Activated gamma-delta T cell treated with Interleukin-2 at 50 U/mL for 16 hours (primary cell): ENCODE results near the gene CDC40.

ENCODE experiments used
- DNase-seq: peaks from one replicate; pipeline ENCODE4 v3.0.0-alpha.2; 2020

CDC40 gene

GRCh38 chr6:110180228-110181008 is at the start of gene CDC40:
Gene CDC40, plus strand, starts transcription at chr6:110180427. Its CDS starts 18 bp downstream, at chr6:110180445.
- DNase-seq = peak; percentile 51

DNA sequence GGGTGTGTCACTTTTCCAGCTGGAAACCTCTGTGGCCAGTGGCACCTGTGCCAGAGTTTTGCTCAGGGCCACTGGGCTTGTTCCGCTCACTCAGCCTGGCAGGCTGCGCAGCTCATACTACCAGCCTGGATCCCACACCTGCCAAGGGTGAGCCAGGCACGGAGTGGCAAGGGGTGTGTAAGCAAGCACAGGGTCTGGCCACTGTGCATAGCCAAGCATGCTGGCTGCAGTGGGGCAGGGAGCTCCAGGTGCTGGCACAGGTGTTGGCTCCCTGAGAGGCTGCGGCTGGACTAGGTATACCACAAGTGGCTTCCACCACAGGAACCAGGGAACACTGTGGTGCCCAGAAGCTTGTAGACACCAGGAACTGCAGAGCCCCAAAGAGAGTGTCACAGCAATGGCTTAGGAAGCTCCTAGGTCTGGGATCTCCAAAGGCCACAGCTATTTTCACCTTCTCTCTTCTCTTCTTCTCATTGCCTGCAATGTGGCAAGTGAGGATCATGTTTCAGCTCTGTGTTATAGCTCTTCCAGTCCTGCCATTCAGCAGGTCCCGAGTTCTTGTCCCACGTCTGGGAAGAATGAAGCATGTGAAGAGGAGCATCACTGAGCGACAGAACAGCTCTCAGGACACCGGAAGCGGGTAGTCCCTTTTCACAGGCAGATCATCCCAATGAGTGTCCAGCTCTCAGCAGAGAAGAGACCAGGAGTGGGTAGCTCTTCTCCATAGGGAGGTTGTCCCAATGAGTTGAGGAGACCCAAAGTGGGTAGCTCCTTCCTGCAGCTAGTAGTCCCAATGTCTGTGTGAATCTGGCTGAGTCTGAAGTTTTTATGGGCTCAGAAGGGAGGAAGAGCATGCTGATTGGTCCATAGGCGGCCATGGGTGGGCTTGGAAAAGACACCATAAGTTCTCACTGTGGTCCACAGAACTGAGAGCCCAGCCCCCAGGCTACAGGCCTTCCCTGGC is 42.0 kb upstream of the CDC40 start:
- no peak for DNase-seq

- DNase-seq = no peak
Observed at GRCh38 chr6:110139052-110139451, 41.2 kb upstream of the CDC40 start.

GRCh38 chr6:110140650-110141049 is 39.6 kb upstream of the CDC40 start:
- no peak for DNase-seq

- DNase-seq = no peak
Observed at GRCh38 chr6:110147870-110148269, 32.4 kb upstream of the CDC40 start.

- DNase-seq = no peak
Observed at GRCh38 chr6:110158479-110158878, 21.7 kb upstream of the CDC40 start.

DNA sequence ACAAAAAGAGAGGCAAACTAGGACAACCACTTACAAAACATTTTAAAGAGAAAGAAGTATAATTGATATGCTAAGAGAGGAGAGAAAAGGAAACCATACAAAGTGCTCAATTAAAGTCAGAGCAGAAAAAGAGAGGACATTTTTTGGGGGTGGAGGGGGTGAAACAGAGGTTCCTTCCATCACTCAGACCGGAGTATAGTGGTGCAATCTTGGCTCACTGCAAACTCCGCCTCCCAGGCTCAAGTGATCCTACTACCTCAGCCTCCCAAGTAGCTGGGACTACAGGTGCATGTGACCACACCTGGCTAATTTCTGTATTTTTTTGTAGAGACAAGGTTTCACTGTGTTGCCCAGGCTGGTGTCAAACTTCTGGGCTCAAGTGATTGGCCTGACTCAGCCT is 10.1 kb upstream of the CDC40 start:
- DNase-seq = no peak

- DNase-seq = no peak
Observed at GRCh38 chr6:110173506-110174132, 6.6 kb upstream of the CDC40 start.

DNA sequence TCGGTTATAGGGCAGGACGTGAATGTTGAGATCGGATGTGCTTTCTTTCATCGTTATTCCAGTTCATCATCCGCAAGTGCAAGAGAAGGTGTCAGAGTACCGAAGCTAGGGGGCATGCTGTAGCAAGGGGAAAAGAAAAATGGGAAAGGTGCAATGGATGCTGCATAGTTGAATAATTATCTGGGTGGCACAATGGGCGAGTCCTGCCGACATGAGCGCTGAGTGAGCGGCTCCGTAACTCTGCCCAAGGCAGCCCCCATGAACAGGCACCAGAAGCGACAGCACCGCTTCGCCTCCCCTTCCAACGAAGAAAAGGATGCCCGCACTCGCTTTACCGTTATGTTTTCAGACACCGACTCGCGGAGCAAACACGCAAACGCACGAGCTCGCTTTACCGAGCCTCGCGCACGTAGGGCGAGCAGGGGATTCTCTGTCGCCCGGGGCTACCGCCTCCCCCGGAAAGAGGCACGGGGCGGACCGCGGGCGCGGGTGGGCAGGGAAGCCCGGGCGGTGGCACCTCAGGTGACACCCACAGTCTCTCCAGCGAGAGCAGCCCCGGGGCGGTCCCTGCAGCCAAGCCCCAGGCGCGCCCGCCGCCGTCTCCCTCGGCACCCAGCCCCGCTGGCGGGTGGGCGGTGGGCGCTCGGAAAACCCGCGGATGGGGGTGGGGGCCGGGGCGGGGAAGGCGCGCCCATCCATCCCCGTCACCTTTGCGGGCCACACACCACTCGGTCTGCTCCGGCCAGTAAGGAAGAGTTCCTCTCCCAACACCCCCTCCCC is 1.4 kb upstream of the CDC40 start:
- peak; percentile 59 for DNase-seq

GRCh38 chr6:110179406-110180227 is 610 bp upstream of the CDC40 start, which contains the start of gene WASF1:
Gene WASF1, minus strand, starts transcription at chr6:110179670. Its CDS starts 52,069 bp downstream, at chr6:110127601.
- peak; percentile 87 for DNase-seq

- DNase-seq = no peak
Observed at GRCh38 chr6:110181131-110182030, 1.2 kb downstream of the CDC40 start.

DNA sequence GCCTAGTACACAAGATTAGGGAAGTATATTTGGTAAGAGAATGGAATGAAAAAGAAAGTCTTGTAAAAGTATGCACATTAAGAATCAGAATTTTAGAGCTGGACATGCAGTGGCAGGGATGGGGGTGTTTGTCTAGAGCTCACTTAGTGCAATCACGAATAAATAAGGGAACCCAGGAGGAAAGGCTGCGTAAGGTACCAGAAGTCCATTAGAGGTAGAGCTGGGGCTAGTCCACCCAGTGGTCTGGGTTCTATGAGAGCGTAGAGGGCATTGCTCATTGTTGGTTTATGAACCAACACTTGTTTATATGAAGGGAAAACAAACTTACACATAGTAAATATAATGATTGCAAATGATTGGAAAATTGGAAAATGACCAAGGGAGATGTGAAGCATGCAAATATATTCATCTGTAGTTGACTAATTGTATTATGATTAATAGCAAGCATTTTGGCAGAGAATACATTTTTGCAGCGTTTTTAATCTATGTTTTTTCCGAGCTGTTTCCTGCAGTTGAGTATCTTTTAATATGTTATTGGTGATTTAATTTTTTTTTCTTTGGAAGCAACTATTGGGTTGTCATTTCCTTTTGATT is 3.2 kb downstream of the CDC40 start:
- DNase-seq = no peak

GRCh38 chr6:110185879-110186278 is 5.7 kb downstream of the CDC40 start:
- no peak for DNase-seq

DNA sequence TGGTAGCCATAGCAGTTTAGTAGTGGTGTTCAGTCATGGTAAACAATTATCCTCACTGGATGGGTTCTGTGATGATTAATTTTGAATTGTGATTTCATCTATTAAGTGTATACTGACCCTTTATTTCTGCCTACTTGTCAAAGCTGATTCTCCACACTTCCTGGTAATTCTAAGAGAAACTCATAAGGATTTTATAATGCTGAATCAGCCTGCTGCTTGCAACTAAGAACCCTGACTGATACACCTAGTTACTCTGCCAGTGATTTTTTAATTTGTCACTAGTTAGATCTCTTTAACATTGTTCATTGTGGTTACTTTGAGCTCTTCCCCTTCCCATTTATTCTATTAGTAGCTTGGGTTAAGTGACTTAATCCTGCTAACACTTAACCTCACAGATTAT is 8.6 kb downstream of the CDC40 start:
- no peak for DNase-seq

DNA sequence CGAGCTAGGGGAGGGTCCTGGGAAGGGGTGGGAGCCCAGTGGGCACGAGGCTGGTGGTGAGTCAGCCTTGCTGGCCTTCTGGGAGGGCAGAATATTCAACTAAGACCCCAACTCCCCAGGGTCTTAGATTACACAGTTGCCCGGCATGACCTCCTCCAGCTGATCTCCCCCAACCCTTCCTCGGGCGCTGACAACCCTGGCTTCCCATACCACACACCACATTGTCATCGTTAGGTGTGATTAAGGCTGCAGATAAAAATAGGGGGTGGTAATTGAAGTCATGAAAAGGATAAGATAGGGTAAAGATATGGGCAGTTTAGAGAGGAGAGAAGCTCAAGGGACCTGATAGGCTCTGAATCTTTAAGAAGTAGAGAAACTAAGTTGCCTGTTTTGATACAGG is 10.5 kb downstream of the CDC40 start:
- no peak for DNase-seq

- DNase-seq = no peak
Observed at GRCh38 chr6:110191477-110191876, 11.2 kb downstream of the CDC40 start.

DNA sequence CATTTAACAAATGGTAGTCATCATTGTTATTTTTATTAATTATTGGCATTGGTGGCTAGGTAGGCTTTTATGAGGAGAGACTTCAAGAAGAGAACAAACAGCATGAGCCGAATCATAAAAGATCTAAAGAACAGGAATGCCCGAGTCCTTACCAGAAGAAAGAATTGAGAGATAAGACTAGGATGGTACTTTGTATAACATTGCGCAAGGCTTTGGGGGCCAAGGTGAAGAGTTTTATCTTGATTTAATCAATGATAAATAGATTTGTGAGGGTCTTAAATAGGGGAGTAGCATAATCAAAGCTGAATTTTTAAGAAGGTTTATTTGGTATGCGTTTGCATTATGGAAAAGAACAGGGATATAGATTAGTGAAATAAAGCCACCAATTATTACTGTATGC is 15.4 kb downstream of the CDC40 start:
- DNase-seq = no peak

DNA sequence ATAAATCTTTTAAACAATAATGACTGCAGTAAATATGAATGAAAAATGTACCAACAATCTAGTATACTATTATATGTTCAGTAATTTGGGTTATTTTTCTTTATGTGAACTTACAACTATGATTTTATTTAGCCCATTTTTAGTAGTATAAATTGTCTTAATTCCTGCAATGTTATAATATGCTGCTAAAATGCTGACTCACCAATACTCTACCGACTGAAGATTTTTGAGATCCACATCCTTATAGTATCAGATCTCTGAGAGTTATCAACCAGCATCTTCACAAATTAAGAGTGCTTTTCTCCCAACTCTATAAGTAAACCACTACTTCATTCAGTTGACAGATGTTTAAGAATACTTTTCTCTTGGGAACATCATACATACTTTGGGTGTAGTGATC is 16.6 kb downstream of the CDC40 start:
- no peak for DNase-seq

DNA sequence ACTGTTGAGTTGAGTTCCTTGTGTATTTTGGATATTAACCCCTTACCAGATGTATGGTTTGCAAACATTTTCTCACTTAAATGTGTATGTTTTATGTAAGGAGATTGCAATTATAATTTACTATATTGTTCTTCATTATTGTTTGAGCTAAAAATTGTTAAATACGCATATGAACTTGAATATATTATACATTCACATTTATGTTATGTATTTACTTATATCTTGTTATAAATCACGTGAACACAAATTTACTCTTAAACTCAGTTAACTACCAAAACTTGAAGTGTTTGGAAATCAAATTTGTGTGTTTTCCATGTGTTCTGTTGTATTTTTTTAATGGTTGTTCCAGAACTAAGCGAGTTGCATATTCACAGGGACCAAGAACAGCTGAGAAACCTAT is 18.3 kb downstream of the CDC40 start:
- no peak for DNase-seq
